8988T (cell line): ENCODE results near the gene RGS17.
"Not testable (repeated sequence)": the region's sequence is repeated elsewhere in the genome, so short reads cannot be mapped to it uniquely, and the experiment has no call there.

ENCODE experiments used
- DNase-seq: peaks from one replicate; pipeline ENCODE4 v3.0.0; 2011

Gene RGS17

DNA sequence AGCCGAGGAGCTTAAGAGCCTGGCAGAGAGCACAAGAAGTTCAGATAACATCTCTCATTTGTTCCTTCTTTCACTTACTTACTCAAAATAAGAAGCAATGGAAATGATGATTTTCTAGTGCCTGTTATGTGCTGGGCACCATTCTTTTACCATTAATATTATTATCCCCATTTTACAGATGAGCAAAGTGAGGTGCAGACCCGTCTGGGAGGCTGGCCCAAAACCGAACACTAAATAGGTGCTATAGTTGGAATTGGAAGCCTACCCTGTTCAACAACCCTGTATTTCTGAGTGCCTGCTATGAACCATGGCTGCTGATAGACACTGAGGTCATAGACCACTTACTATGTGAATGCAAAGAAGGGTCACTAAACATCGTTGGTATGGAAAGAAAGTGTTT, 103.6 kb downstream of the RGS17 start:
- no peak for DNase-seq

GRCh38 chr6:153024709-153025017, 106.4 kb downstream of the RGS17 start:
- no peak for DNase-seq

- no peak for DNase-seq
Observed at GRCh38 chr6:153023977-153024708, 106.9 kb downstream of the RGS17 start.

- DNase-seq: no peak
Observed at GRCh38 chr6:153018355-153018754, 112.7 kb downstream of the RGS17 start.

GRCh38 chr6:153016846-153017245, 114.2 kb downstream of the RGS17 start:
- no peak for DNase-seq

GRCh38 chr6:153015094-153015640, 115.9 kb downstream of the RGS17 start:
- no peak for DNase-seq

GRCh38 chr6:153013438-153013837, 117.6 kb downstream of the RGS17 start:
- no peak for DNase-seq

GRCh38 chr6:153012856-153013255, 118.2 kb downstream of the RGS17 start:
- DNase-seq: no peak

- DNase-seq: no peak
Observed at GRCh38 chr6:153003366-153003690, 127.8 kb downstream of the RGS17 start.

DNA sequence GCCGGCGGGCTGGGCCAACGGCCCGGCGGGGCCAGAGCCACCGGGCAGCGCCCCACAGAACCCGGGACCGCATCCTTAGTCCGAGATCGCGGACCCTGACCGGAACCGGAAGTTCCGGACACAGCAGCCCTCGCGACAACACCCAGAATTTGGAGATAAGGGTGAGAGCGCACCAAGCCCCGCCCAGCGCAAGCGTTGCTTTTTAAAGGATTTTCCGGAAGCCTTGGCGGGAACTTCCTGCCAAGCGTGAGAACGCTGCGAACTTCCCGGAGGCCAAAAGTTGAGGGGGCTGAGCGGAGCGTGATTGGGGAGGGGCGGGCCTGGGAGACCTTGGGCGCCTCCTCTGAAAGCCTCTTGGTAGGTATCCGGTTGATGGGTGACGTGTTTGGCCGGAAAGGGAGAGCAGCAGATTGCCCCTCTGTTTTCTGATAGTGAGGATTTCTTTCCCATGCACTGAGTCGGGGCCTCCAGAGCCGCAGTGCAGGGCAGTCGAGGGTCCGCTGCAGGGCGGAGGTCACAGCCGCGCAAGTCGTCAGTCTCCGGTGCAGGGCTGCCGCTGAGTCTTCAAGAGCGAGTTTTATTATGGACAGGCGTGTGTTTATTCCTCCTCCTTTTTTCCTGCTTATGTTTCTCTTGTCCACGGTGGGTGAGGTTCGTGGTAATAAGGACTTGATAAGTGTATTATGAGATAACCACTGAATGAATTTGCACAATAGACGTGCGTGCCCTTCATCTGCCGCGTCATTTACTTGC, 128.3 kb downstream of the RGS17 start, which contains the start of gene MTRF1L:
Gene MTRF1L, minus strand, starts transcription at position 97 of the 753 bp plus-strand sequence. Its CDS starts 24 bp downstream, at position 73.
- peak; percentile 70 for DNase-seq

DNA sequence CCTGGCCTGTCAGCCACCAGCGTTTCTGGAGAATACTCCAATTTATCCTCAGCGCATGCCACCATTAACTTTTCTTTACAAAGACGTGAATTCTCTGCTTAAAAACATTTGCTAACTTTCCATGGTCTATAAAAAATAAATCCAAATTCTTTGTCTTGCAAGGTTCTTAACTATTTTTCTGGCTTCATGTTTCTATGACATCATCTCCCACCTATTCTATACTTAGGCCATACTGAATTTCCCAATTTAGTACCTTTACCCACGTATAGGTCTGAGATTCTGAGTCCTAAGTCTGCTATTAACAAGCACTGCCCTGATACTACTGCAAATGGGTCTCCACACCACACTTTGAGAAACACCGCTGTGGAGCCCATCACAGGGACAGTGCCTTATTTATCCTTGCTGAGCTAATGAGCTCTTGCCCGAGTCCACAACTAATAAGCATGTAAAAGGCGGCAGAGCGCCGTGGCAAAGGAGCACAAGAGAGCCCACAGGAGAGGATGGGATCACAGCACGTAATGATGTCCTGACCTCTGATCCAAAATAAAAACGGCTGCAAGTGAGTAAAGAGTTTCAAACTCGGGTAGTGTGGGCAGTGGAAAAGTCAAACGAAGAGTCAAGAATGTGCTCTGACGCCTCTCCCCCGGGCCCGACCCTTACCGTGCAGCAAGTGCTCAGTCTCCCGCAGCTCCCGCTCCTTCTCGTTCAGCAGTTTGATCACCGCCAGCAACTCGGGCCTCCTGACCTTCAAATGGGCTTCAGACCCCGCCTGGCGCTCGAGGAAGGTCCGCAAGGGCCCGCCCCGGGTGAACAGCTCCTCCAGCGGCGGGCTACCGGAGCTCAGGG, 129.1 kb downstream of the RGS17 start:
- DNase-seq: no peak

DNA sequence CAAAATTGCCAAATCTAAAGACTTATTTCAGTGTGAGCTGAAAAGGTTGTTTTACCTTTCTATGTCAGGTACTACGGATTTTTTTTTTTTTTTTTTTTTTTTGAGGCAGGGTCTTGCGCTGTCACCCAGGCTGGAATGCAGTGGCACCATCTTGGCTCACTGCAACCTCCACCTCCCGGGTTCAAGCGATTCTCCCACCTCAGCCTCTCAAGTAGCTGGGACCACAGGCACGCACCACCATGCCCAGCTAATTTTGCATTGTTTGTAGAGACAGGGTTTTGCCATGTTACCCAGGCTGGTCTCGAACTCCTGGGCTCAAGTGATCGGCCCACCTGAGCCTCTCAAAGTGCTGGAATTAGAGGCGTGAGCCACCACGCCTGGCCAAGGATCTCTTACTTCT, 130.3 kb downstream of the RGS17 start:
- DNase-seq: not testable (repeated sequence)

DNA sequence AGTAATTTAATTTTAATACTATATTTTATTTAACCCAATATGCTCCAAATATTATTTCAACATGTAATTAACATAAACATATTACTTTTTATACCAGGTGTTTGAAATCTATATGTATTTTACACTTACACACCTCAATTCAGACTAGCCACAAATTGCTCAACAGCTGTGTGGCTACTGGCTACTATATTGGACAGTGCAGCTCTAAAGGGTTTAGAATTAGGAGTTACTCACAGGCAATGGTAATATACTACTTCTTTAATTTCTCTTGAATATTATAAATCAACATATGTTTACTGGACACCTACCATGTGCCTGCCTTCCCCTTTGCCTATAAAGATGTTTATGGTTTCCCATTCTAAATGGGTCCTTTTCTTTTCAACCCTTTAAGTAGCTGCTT, 130.8 kb downstream of the RGS17 start:
- DNase-seq: no peak

GRCh38 chr6:152999538-152999937, 131.5 kb downstream of the RGS17 start:
- DNase-seq: not testable (repeated sequence)

DNA sequence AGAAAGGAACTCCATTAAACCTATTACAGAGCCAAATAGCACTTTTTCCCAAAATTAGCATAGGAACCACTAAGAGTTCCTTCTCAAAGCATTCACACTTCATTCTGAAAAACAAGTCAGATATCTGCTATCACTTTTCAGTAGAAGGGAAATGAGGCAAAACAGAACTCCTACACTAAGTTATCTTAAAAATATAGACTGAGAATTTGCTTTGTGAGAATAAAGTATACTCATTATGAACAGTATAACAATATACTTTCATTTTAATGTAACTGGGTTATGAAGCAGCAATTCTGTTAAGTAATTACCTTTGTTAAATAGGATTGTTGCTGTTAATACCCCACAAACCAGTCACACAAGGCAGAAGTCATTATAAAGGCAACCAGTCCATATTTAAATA, 137.2 kb downstream of the RGS17 start:
- no peak for DNase-seq

- no peak for DNase-seq
Observed at GRCh38 chr6:152993431-152993830, 137.7 kb downstream of the RGS17 start.

- DNase-seq: no peak
Observed at GRCh38 chr6:152986978-152987377, 144.1 kb downstream of the RGS17 start.

DNA sequence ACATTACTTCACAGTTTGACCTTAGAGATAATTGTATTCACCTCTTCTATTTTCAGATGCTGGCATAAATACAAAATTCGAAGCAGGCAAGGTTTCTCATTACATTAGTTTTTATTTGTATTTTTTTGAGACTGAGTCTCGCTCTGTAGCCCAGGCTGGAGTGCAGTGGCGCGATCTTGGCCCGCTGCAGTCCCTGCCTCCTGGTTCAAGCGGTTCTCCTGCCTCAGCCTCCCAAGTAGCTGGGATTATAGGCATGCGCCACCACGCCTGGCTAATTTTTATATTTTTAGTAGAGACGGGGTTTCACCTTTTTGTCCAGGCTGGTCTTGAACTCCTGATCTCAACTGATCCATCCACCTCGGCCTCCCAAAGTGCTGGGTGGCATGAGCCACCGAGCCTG, 145.8 kb downstream of the RGS17 start:
- not testable (repeated sequence) for DNase-seq

GRCh38 chr6:152984513-152984872, 146.6 kb downstream of the RGS17 start:
- no peak for DNase-seq

GRCh38 chr6:152983637-152984512, 147.2 kb downstream of the RGS17 start:
- no peak for DNase-seq

DNA sequence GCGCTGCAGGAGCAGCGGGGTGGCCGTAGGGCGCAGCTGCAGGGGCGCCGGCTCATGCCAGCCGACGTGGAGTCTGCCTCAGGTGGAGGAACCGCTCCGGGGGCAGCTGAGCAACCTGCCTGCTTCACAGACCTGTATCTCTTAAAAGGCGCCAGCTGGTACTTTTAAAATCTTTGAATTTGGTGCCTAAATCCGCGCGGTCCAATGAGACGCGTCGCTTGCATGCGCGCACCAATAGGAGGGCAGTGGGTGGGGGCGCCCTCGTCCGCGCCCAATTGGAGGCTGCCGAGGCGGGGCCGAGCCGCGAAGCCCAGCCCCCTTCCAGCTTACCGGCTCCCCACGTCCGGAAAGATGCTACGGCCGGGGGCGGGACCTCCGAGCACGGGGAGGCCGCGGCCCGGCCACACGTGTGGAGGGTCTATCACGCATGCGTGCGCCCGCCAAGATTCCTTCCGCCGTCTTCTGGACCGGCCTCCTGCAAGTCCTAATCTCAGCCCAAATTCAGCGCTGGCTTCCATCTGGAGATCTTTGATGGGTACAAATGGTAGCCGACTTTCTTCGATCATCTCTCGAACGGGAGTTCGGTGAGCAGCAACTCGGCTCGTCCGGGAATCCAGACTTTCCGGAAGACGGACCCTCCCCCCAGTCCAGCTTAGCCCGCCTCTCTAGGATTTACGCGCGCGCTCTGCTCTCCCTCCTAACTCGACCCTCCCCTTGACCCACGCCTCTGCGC, 148.0 kb downstream of the RGS17 start, which contains the start of gene FBXO5:
Gene FBXO5, minus strand, starts transcription at position 138 of the 733 bp plus-strand sequence. Its CDS starts 82 bp downstream, at position 56.
- DNase-seq: peak; percentile 71
